Esophagus (tissue), 2 donors: ENCODE measurements around the gene HEMGN. TPM values are rescaled to one million over a fixed set of nuclear protein-coding genes. Genes with fewer than 3 reads are reported as not detected.
"Not testable (repeated sequence)": the region's sequence is repeated elsewhere in the genome, so short reads cannot be mapped to it uniquely, and the experiment has no call there.

Experiments used
- H3K27ac ChIP-seq, 2 donors: one replicate each; pipeline ENCODE4 v1.5.1; 2013; ENCODE audit warnings: low read depth in 2 of 2, mild to moderate bottlenecking in 2 of 2, inconsistent platforms in 1 of 2, low read length in 1 of 2, moderate library complexity in 1 of 2
- H3K27me3 ChIP-seq, 2 donors: one replicate each; pipeline ENCODE4 v1.6.1; 2013; ENCODE audit warnings: low read length in 2 of 2, control low read depth in 1 of 2, mild to moderate bottlenecking in 1 of 2; ENCODE audit not compliant: insufficient read depth in 2 of 2, control insufficient read depth in 1 of 2
- H3K36me3 ChIP-seq, 2 donors: one replicate each; pipeline ENCODE4 v1.6.1; 2013; ENCODE audit warnings: low read length in 1 of 2; ENCODE audit not compliant: control insufficient read depth in 2 of 2, insufficient read depth in 2 of 2
- H3K4me1 ChIP-seq, 2 donors: one replicate each; pipeline ENCODE4 v1.6.1; 2013; ENCODE audit warnings: low read length in 1 of 2; ENCODE audit not compliant: control insufficient read depth in 2 of 2, insufficient read depth in 2 of 2
- H3K4me3 ChIP-seq, 2 donors: one replicate each; pipeline ENCODE4 v1.5.1; 2013; ENCODE audit warnings: low read length in 2 of 2, mild to moderate bottlenecking in 2 of 2, low read depth in 1 of 2, moderate library complexity in 1 of 2
- H3K9me3 ChIP-seq, 2 donors: one replicate each; pipeline ENCODE4 v1.6.1; 2013; ENCODE audit warnings: mild to moderate bottlenecking in 2 of 2, low read depth in 1 of 2, low read length in 1 of 2, moderate library complexity in 1 of 2; ENCODE audit not compliant: control insufficient read depth in 2 of 2, insufficient read depth in 1 of 2
- WGBS, 2 donors: extraction: QIAGEN DNeasy Blood & Tissue Kit; methylation state at CpG; one replicate each; pipeline ENCODE4 v1.1.7; 2013; 5-methylcytosine and 5-hydroxymethylcytosine counted together
- polyA plus RNA-seq, 2 donors: library from polyadenylated mRNA; stranded (reverse); fragments of 200-250 nt; gene quantifications; one replicate each; pipeline ENCODE4 v1.2.3, GENCODE V29; 2013
- donor health status: healthy with polysubstance abuse.
- donor health status: Bipolar disorder and iron deficiency.

Gene HEMGN
- polyA plus RNA-seq, 2 donors: not detected

GRCh38 chr9:97954550-97954989, 16.6 kb upstream of the HEMGN start:
- H3K9me3 ChIP-seq: peaks cover 3 to 4% of the 10 kb centered on the region in 2 donors
- H3K27me3 ChIP-seq: no peaks in the 10 kb centered on the region
- no peaks in the 10 kb centered on the region for H3K4me1 ChIP-seq
- H3K27ac ChIP-seq: no peak overlapping the region
- H3K4me3 ChIP-seq: no peak overlapping the region
- no peaks in the 10 kb centered on the region for H3K36me3 ChIP-seq

- not testable (repeated sequence) for H3K27ac ChIP-seq, H3K27me3 ChIP-seq, H3K4me3 ChIP-seq, H3K4me1 ChIP-seq, H3K36me3 ChIP-seq, H3K9me3 ChIP-seq
- WGBS, 2 donors: 77 to 83% methylated on average over 5 of the region's 5 CpGs
These were observed 12.9 kb upstream of the HEMGN start for GRCh38 chr9:97950873-97951272.

GRCh38 chr9:97947094-97947493, 9.1 kb upstream of the HEMGN start:
- not testable (repeated sequence) for H3K36me3 ChIP-seq, H3K4me3 ChIP-seq, H3K9me3 ChIP-seq, H3K4me1 ChIP-seq, H3K27ac ChIP-seq, H3K27me3 ChIP-seq
- 63 to 68% methylated on average over 2 of the region's 2 CpGs for WGBS, 2 donors

GRCh38 chr9:97945470-97945869, 7.5 kb upstream of the HEMGN start:
- H3K27me3 ChIP-seq, H3K27ac ChIP-seq, H3K36me3 ChIP-seq, H3K9me3 ChIP-seq, H3K4me3 ChIP-seq, H3K4me1 ChIP-seq: not testable (repeated sequence)
- 81 to 84% methylated on average over 2 of the region's 2 CpGs for WGBS, 2 donors

- H3K9me3 ChIP-seq: no peaks in the 10 kb centered on the region
- H3K4me3 ChIP-seq: no peak overlapping the region
- no peaks in the 10 kb centered on the region for H3K27me3 ChIP-seq
- H3K27ac ChIP-seq: no peak overlapping the region
- 79 to 82% methylated on average over 3 of the region's 3 CpGs for WGBS, 2 donors
- no peaks in the 10 kb centered on the region for H3K36me3 ChIP-seq
- no peaks in the 10 kb centered on the region for H3K4me1 ChIP-seq
These were observed 6.6 kb upstream of the HEMGN start for GRCh38 chr9:97944612-97945011.

GRCh38 chr9:97943308-97943855, 5.4 kb upstream of the HEMGN start:
- no peaks in the 10 kb centered on the region for H3K4me1 ChIP-seq
- H3K9me3 ChIP-seq: no peaks in the 10 kb centered on the region
- no peaks in the 10 kb centered on the region for H3K27me3 ChIP-seq
- H3K27ac ChIP-seq: no peak overlapping the region
- no peak overlapping the region for H3K4me3 ChIP-seq
- H3K36me3 ChIP-seq: no peaks in the 10 kb centered on the region

- Histone ChIP-seq H3K9me3 (no peaks in the 10 kb centered on the region), H3K4me1 (no peaks in the 10 kb centered on the region), H3K27me3 (no peaks in the 10 kb centered on the region), H3K4me3 (no peak overlapping the region), H3K36me3 (no peaks in the 10 kb centered on the region), H3K27ac (no peak overlapping the region)
- WGBS, 2 donors: 74 to 91% methylated on average over 1 of the region's 1 CpG
These were observed 3.4 kb upstream of the HEMGN start for GRCh38 chr9:97941323-97941722.

- Histone ChIP-seq H3K36me3 (no peaks in the 10 kb centered on the region), H3K9me3 (no peaks in the 10 kb centered on the region), H3K4me1 (no peaks in the 10 kb centered on the region), H3K27ac (no peak overlapping the region), H3K4me3 (no peak overlapping the region), H3K27me3 (no peaks in the 10 kb centered on the region)
- WGBS, 2 donors: 77 to 78% methylated on average over 3 of the region's 3 CpGs
These were observed 2.8 kb upstream of the HEMGN start for GRCh38 chr9:97940741-97941140.

GRCh38 chr9:97940233-97940632, 2.3 kb upstream of the HEMGN start:
- no peaks in the 10 kb centered on the region for H3K9me3 ChIP-seq
- H3K36me3 ChIP-seq: no peaks in the 10 kb centered on the region
- H3K4me1 ChIP-seq: no peaks in the 10 kb centered on the region
- no peaks in the 10 kb centered on the region for H3K27me3 ChIP-seq
- H3K4me3 ChIP-seq: no peak overlapping the region
- no peak overlapping the region for H3K27ac ChIP-seq

GRCh38 chr9:97936998-97937397, 974 bp downstream of the HEMGN start:
- H3K4me1 ChIP-seq: no peaks in the 10 kb centered on the region
- no peaks in the 10 kb centered on the region for H3K36me3 ChIP-seq
- H3K27me3 ChIP-seq: no peaks in the 10 kb centered on the region
- no peak overlapping the region for H3K4me3 ChIP-seq
- no peak overlapping the region for H3K27ac ChIP-seq
- H3K9me3 ChIP-seq: no peaks in the 10 kb centered on the region
